K562 treated with DMSO at 1 percent for 12 hours (cell line): ENCODE data around the gene ARHGAP18. TPM values are rescaled to one million over a fixed set of nuclear protein-coding genes. Genes with fewer than 3 reads are reported as not detected.

Experiments used
- total RNA-seq: library from RNA; unstranded; fragments of 300-600 nt; gene quantifications from 2 replicates; pipeline ENCODE4 v1.2.3, GENCODE V29; 2022; ENCODE audit not compliant: insufficient read depth

Gene ARHGAP18
- total RNA-seq: 6.6 and 17.7 TPM in 2 replicates

GRCh38 chr6:129709769-129710449 is at the start of gene ARHGAP18:
Gene ARHGAP18, minus strand, starts transcription at chr6:129710177. Its CDS starts 41 bp downstream, at chr6:129710136.

Other genes starting within 250 kb of the ARHGAP18 start
- not detected in 2 replicates for gene TMEM244, start 151.1 kb upstream of the ARHGAP18 start, total RNA-seq